Hematopoietic multipotent progenitor cell treated with erythropoietin and hydrocortisone succinate and interleukin-3 and kit ligand, for 15 days (in vitro differentiated cells): Measurements from ENCODE around the gene KRT40.

Experiments
- DNase-seq: peaks from one replicate; pipeline ENCODE4 v3.0.0-alpha.2; 2015; ENCODE audit warnings: low spot score

The KRT40 gene

GRCh38 chr17:40996829-40997228 is 12.7 kb upstream of the KRT40 start:
- DNase-seq = no peak

GRCh38 chr17:40995116-40995515 is 11.0 kb upstream of the KRT40 start:
- DNase-seq = no peak

GRCh38 chr17:40993839-40994238 is 9.7 kb upstream of the KRT40 start, which contains the start of gene KRTAP3-3:
Gene KRTAP3-3, minus strand, starts transcription at chr17:40994164. Its CDS starts 67 bp downstream, at chr17:40994097.
- DNase-seq = no peak

DNA sequence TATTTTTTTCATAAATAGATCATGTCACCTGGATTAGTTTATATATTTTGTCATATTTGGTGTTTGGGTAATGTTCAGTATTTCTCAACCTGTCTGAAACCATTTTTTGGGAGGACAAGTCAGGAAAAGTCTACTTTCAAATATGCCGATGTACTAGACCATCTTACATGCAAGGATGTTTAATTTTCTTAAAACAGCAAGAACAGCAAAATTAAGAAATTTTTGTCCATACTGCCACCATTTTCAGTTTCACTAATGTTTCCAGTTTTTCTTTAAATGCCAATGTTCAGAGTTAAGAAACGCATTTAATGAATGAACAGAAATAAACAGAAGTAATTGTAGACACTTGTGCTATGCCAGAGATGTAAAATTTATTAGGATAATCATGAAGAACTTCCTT is 9.0 kb upstream of the KRT40 start:
- no peak for DNase-seq

GRCh38 chr17:40992666-40993065 is 8.5 kb upstream of the KRT40 start:
- no peak for DNase-seq

- no peak for DNase-seq
Observed at GRCh38 chr17:40986920-40987319, 2.8 kb upstream of the KRT40 start.

DNA sequence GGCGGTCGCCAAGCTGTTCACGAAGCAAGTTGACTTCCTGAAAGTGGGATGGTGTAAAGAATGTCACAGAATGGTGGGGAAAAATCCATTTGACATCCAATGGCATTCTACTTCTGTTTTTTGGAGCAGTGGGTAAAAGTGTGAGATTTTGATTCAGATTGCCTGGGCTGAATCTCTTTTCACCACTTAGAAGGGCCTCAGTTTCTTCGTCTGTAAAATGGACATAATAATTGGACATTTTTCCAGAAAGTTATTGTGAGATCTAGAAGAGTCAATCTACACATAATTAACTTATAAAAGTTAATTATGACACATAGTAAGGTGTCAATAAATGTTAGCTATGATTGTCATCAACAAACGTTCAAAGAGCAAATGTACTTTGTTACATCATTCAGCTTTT is 3.0 kb downstream of the KRT40 start:
- no peak for DNase-seq

GRCh38 chr17:40980596-40980995 is 3.5 kb downstream of the KRT40 start:
- DNase-seq = no peak

DNA sequence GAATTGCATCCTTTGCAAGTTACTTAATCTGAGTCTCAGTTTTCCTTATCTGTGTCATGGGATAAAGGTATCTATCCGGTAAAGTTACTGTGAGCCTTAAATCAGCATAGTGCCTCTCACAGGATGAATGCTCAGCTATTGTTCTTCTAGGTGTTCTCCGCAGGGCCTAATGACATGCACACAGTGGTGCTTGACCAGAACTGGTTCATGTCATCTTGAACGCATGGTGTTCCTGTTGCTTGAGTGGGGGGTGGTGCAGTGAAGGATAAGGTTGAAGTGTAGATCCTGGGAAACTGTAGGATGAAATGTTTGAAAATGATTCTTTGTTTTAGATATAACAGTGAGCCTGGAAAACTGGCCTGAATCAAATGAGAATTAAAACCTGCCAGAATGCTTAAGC is 4.0 kb downstream of the KRT40 start:
- DNase-seq = no peak

DNA sequence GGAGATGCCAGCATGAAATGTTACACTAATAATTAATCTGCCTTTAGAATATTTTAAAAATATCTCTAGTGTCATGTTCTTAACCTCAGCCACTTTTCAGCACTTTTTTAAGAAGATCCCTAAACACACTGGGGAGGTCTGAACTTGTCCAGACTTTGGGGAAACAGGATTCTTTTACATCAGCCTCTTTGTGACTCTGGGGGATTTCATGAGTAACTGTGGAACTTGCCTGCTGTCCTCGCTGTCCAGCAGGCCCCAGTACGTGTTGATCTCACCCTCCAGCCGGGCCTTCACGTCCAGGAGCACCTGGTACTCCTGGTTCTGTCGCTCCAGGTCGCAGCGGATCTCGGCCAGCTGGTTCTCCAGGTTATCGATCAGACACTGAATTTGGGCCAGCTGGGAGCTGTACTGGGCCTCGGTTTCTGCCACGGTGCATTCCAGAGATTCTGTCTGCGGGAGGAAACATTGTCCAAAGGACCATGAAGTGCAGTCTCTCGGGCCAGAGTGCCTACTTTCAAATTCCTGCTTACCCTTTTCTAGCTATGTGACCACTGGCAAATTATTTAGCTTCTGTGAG is 5.5 kb downstream of the KRT40 start:
- DNase-seq = no peak

- no peak for DNase-seq
Observed at GRCh38 chr17:40975516-40975915, 8.6 kb downstream of the KRT40 start.

- no peak for DNase-seq
Observed at GRCh38 chr17:40974366-40974765, 9.8 kb downstream of the KRT40 start.

GRCh38 chr17:40967582-40967981 is 16.5 kb downstream of the KRT40 start:
- no peak for DNase-seq

GRCh38 chr17:40966848-40967247 is 17.3 kb downstream of the KRT40 start, which contains the start of gene KRT39:
Gene KRT39, minus strand, starts transcription at chr17:40966948. Its CDS starts 92 bp downstream, at chr17:40966856.
- DNase-seq = no peak

DNA sequence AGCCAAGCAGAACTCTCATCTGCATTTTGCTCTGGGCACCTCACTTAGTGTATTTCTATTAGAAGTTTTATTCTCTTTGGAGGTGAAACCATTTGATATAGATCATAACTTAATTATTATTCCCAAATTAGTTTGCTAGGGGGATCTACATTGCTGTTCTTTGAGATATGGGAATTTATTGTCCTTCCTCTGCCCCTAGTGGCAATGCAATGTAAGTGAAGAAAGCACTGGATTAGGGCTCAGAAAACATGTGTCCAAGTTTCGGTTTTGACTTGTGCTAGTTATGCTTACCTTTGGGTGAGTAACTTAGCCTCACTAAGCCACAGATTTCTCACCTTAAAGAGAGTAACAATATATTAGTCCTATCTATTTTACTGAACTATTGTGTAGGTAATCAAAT is 20.3 kb downstream of the KRT40 start:
- DNase-seq = peak; percentile 14

GRCh38 chr17:40962059-40962561 is 22.0 kb downstream of the KRT40 start:
- DNase-seq = no peak

- DNase-seq = no peak
Observed at GRCh38 chr17:40961591-40961990, 22.5 kb downstream of the KRT40 start.

GRCh38 chr17:40960144-40960543 is 24.0 kb downstream of the KRT40 start:
- DNase-seq = no peak

DNA sequence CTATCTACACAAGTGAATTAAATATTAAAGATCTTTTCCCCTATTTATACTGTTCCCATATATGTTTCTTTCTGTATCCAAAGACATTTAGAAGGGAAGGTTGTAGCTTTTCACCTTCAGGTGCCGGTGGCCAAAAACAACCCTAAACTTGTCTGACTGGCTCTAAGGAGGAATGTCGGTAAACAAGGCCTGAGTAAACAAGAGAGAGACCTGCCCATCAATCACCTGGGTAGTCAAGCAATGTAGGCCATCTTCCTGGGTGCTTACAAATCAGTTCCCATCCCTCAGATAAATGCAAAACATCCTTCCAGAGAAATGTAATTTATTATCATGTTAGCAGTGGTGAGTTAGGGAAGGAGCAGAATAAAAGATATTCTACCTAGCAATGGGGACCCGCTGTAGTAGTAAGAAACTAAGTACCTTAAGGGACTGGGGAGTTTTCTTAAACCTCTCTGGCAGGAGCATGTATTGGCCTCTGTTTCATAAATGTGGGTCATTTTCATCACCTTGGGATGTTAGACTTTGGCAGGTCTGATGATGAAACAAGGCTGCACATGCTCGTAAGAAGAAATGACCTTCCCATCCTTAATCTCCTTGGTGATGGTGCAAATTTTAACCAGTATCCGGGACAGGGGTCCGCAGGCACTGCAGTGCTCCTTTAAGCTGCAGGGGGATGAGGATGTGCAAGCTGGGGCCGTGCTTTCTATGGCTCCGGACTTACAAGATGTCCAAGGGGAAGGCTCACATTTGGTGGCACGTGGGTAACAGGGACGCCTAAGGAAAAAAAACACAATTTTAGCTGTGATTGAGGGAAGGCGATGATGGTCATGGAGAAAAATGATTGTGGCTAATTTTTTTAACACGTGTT is 25.8 kb downstream of the KRT40 start:
- no peak for DNase-seq

DNA sequence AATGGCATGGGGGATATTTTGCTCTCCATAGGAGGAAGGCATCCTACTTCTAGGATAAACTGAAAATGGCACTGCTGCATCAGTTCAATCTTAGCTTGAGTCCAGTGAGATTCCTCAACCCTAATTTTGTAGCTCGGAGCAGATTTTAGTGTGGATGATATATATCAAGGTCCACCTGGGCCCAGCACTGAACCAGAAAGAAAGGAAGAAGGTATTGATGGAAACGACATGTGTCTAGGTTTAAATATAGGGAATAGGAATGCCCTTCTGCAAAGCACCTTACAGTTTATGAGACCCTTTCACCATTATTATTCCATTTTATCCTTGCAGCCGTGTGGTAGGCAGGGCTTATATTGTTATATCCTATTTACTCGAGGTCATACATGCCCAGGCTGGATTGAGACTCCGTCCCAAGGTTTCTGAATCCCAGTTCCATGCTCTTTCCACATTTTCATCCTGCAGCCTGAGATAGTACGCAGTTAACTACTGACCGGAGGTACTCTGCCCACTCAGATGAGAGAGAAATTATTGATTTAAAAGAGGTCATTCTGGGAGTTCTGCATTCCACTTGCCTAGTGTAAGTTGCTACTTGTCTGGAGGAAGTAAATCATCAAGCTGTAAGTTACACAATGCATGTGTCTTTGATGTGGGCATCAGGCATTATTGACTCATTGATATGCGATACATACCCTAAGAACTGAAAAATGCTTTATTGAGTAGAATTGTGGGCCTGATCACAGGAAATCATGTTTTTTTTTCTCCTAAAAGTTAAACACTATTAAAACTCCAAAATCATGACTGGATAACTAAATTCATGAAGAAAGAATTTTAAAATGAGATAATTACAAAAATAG is 27.5 kb downstream of the KRT40 start:
- no peak for DNase-seq

DNA sequence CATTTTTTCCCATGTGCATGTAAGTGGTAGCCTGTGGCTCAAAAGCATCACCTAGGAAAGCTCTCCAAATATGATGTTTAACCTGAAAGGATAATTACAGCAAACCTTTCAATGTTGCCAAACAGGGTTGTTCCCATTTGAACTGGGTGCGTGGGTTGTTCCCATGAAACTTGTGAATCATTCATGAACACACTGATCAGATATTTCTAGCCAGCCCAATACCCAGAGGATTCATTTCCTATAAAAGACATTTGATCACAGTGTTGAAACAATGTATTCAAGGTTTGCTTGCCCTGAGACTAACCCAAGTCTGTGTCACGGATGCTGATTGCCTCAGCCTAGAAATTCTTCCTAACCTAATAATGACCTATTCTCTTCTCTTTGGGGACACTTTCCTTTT is 30.2 kb downstream of the KRT40 start:
- DNase-seq = no peak

DNA sequence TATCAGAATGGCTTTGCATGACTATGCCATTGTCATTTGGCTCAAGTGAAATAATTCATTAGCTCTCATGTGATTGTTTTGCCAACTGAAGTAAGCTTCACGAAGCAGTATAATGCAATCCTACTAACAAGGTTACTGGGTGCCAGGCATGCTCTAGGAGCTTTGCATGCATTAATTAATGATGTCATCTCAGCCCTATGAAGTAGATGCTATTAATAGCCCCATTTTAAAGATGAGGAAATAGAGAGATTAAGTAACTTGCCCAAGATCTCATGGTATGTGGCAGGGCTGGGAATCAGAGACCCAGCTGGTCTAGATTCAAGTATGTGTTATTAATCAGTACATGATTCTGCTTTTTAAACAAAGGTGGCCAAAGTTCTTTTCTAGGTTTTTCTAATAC is 31.5 kb downstream of the KRT40 start:
- no peak for DNase-seq
